ENCODE measurements around the gene MCM3. TPM values are rescaled to one million over a fixed set of nuclear protein-coding genes. Genes with fewer than 3 reads are reported as not detected.

MCM3 gene
- total and polyA plus RNA-seq, 2 of the 4 experiments (the other 2 are of a cell fraction), result 54.6 to 66.5 TPM

GRCh38 chr6:52310932-52311331, 26.4 kb upstream of the MCM3 start:
- BruUV-seq (replicated peaks), result no TSS peak
- in situ Hi-C loops (cut with MboI; ENCODE audit: low sequenced_read_pairs), result no loop called here
- no peak for ATAC-seq (ENCODE audit: low read depth)

More at GRCh38 chr6:52310932-52311331, 26.4 kb upstream of the MCM3 start:
- Histone ChIP-seq H3K4ac (ENCODE audit: low read depth, low read length) (no peak overlapping the region), H3K79me1 (ENCODE audit: low read depth in 1 of 2, low read length in 2 of 2) (no peaks in the 10 kb centered on the region), H3K9ac (ENCODE audit: low read depth, low read length) (no peak overlapping the region), H3K56ac (ENCODE audit: extremely low read depth, insufficient read depth, low read length) (no peak overlapping the region), H2BK15ac (ENCODE audit: low read depth, low read length) (no peak overlapping the region), H4K5ac (ENCODE audit: low read depth, low read length) (no peak overlapping the region), H2BK20ac (ENCODE audit: low read depth, low read length) (no peak overlapping the region), H2AK5ac (ENCODE audit: low read depth, low read length) (no peak overlapping the region), H3K36me3 (ENCODE audit: control insufficient read depth, insufficient read depth, low read length) (no peaks in the 10 kb centered on the region), H3K27me3 (ENCODE audit: control insufficient read depth, insufficient read depth, low read length) (no peaks in the 10 kb centered on the region; the same call in 1 of the 2 replicates), H3K14ac (replicated peaks; ENCODE audit: low read depth, low read length) (no peak overlapping the region), H4K8ac (ENCODE audit: low read depth in 2 of 2, low read length in 2 of 2) (no peak overlapping the region), H2AK9ac (replicated peaks; ENCODE audit: low read depth, low read length, poor library complexity) (no peak overlapping the region), H4K20me1 (ENCODE audit: insufficient read depth, low read length) (no peaks in the 10 kb centered on the region), H2BK5ac (ENCODE audit: low read depth, low read length, poor library complexity, severe bottlenecking) (no peak overlapping the region), H4K91ac (ENCODE audit: insufficient read depth, low read depth, low read length) (no peak overlapping the region), H3K4me3 (ENCODE audit: insufficient read depth, low read depth, low read length) (no peak overlapping the region), H3K27ac (ENCODE audit: insufficient read depth, low read length) (no peak overlapping the region), H2BK120ac (ENCODE audit: low read depth, low read length) (no peak overlapping the region), H3K4me1 (ENCODE audit: control insufficient read depth, insufficient read depth, low read length) (no peaks in the 10 kb centered on the region), H3K18ac (ENCODE audit: low read depth, low read length) (no peak overlapping the region), H3K9me3 (ENCODE audit: control insufficient read depth, insufficient read depth, low read length) (no peaks in the 10 kb centered on the region), H3K9me1 (ENCODE audit: insufficient read depth, low read length) (no peaks in the 10 kb centered on the region), H2AFZ (replicated peaks; ENCODE audit: low read length, poor library complexity) (no peak overlapping the region), H3K23ac (ENCODE audit: low read depth, low read length) (no peak overlapping the region), H3K4me2 (ENCODE audit: low read depth, low read length) (no peak overlapping the region)
- no peak for DNase-seq
- ChIA-PET CTCF (no interaction called here), POLR2A (ENCODE audit: unreplicated experiment) (no interaction called here)
- no peak for TF ChIP-seq BHLHE40 (IDR thresholded peaks at IDR 0.05; ENCODE audit: low read depth, low read length)
- intact Hi-C loops (cut with micrococcal nuclease), result no loop called here
- WGBS, 2 experiments (ENCODE audit: extremely low coverage in 2 of 2, insufficient read length in 1 of 2), result 25% methylated on average over 2 of the region's 3 CpGs; no CpG with 5 or more reads in 1 of the 2 experiments
- dilution Hi-C loops (cut with HindIII; ENCODE audit: low sequenced_read_pairs, unreplicated experiment), result no loop called here

Measured in IMR-90 (cell line).